Esophagus muscularis mucosa (tissue), 4 donors: ENCODE data around the gene MYH6. TPM values are rescaled to one million over a fixed set of nuclear protein-coding genes. Genes with fewer than 3 reads are reported as not detected.
"Not testable (repeated sequence)": the region's sequence is repeated elsewhere in the genome, so short reads cannot be mapped to it uniquely, and the experiment has no call there.

Source experiments
- DNase-seq: peaks from one replicate; pipeline ENCODE4 v3.0.0-alpha.2; 2017; ENCODE audit errors: extremely low spot score
- H3K27ac ChIP-seq, 4 donors: fragments of 200-600 bp; sonication (generic); replicated peaks in 1 of 4; 1 replicate in 3 of 4; 2 replicates in 1 of 4; pipeline ENCODE4 v1.5.1; 2016 to 2019; ENCODE audit warnings: mild to moderate bottlenecking in 1 of 4
- H3K27me3 ChIP-seq, 4 donors: fragments of 200-600 bp; sonication (generic); one replicate each; pipeline versions ENCODE4 v1.5.1 to v1.6.0; 2016 to 2019
- H3K36me3 ChIP-seq, 4 donors: fragments of 200-600 bp; sonication (generic); one replicate each; pipeline ENCODE4 v1.5.1; 2016 to 2019
- H3K4me1 ChIP-seq, 4 donors: fragments of 200-600 bp; sonication (generic); one replicate each; pipeline ENCODE4 v1.5.1; 2016 to 2019
- H3K4me3 ChIP-seq, 4 donors: fragments of 200-600 bp; sonication (generic); 1 replicate in 2 of 4; 2 replicates in 2 of 4; pipeline ENCODE4 v1.5.1; 2016 to 2019; ENCODE audit warnings: mild to moderate bottlenecking in 4 of 4, moderate library complexity in 1 of 4
- H3K9me3 ChIP-seq, 4 donors: fragments of 200-600 bp; sonication (generic); 1 replicate in 3 of 4; 2 replicates in 1 of 4; pipeline ENCODE4 v1.5.1; 2016 to 2019
- CTCF ChIP-seq, 3 experiments: fragments of 200-600 bp in 2 of 3; fragments of 450-650 bp in 1 of 3; sonication (generic) in 2 of 3; IDR thresholded peaks; one replicate each; pipeline ENCODE4 v1.5.1; 2017 to 2019; ENCODE audit warnings: antibody characterized with exemption in 3 of 3, mild to moderate bottlenecking in 2 of 3, moderate library complexity in 1 of 3
- EP300 ChIP-seq: sonication (generic); formaldehyde crosslinking; IDR thresholded peaks from one replicate; pipeline ENCODE4 v1.6.1; 2017; ENCODE audit warnings: antibody characterized with exemption
- POLR2A ChIP-seq: fragments of 450-650 bp; IDR thresholded peaks from one replicate; pipeline ENCODE4 v1.6.1; 2017; ENCODE audit warnings: antibody characterized with exemption, moderate library complexity, mild to moderate bottlenecking, low read depth
- POLR2AphosphoS5 ChIP-seq, 2 donors: sonication (generic); formaldehyde crosslinking; IDR thresholded peaks; one replicate each; pipeline ENCODE4 v1.6.1; 2017; ENCODE audit warnings: antibody characterized with exemption in 2 of 2
- WGBS: methylation state at CpG from one replicate; pipeline ENCODE4 v1.1.5; 2018; 5-methylcytosine and 5-hydroxymethylcytosine counted together
- intact Hi-C: fragments of 100-400 bp; cut with DNase I; formaldehyde crosslinking; loops from one replicate; pipeline ENCODE4 v1.15.1; 2023
- total RNA-seq, 4 donors: library from RNA; depleted of rRNA; stranded (reverse); fragments of >200 nt; gene quantifications; one replicate each; pipeline versions ENCODE4 v1.1.0 to v1.2.1, GENCODE V29; 2016

MYH6 gene
- under 1 TPM in 3 of 4 donors, not detected in 1; under 0.01 to 0.06 (median under 0.01) TPM for total RNA-seq

- Histone ChIP-seq H3K4me3 (no peak within 1 kb of the TSS), H3K27me3 (peaks cover 0 to 14% (median 0%) of the 10 kb centered on the region in 4 donors), H3K4me1 (peaks cover 0 to 6% (median 0%) of the 10 kb centered on the region in 4 donors), H3K9me3 (no peaks in the 10 kb centered on the region), H3K36me3 (peaks cover 0 to 50% (median 0%) of the 10 kb centered on the region in 4 donors), H3K27ac (no peak within 1 kb of the TSS)
- intact Hi-C loops, result no loop called here
- DNase-seq, result no peak
- 84% methylated on average over 14 of the region's 15 CpGs for WGBS
- TF ChIP-seq POLR2A (no peak), POLR2AphosphoS5 (IDR thresholded peaks at IDR 0.05) (no peak), EP300 (no peak), CTCF (IDR thresholded peaks at IDR 0.05) (no peak)
These were observed at the start of gene MYH6 for GRCh38 chr14:23407516-23408306. MYH6 (minus strand) TSS chr14:23408273; CDS start chr14:23407223, 1,050 bp downstream.

DNA sequence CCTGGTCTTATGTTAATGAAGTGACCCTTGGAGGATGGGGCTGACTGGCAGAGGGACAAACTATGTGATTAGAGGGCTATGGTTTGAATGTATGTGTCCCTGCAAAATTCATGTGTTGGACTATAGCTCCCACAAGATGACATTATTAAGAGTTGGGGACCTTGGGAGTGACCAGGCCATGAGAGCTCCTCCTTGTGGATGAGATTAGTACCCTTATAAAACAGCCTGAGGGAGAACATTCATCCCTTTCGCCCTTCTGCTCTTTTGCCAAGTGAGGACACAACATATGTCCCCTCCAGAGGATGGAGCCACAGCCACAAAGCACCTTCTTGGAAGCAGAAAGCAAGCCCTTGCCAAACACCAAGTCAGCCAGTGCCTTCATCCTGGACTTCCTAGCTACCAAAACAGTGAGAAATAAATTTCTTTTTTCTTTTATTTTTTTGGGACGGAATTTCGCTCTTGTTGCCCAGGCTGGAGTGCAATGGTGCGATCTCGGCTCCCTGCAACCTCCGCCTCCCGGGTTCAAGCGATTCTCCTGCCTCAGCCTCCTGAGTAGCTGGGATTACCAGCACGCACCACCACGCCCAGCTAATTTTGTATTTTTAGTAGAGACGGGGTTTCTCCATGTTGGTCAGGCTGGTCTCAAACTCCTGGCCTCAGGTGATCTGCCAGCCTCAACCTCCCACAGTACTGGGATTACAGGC is 49.0 kb upstream of the MYH6 start:
- 89% methylated on average over 11 of the region's 11 CpGs for WGBS
- H3K9me3 ChIP-seq, H3K27ac ChIP-seq, H3K36me3 ChIP-seq, H3K4me3 ChIP-seq, H3K4me1 ChIP-seq, DNase-seq, intact Hi-C loops: not testable (repeated sequence)
- peaks cover 0 to 31% (median 0%) of the 10 kb centered on the region in 4 donors for H3K27me3 ChIP-seq

DNA sequence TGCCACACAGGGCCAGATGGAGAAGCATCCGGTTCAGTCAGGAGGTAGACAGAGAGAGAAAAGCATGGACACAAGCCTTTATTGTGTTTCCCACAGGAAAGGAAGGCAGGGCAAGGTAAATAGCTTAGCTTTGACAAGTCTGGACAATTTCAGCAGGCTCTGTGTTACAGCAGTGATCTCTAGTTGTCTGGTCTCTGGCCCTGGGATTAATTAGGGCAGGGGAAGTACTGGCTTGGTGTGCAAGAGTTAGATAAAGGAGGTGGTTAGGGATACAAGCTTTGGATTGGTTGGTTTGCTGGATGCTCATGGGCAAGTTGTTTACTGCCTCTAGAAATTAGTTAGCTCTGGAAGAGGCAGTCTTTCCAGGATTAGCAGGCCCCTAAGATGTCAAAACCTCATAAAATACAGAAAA is 46.4 kb upstream of the MYH6 start:
- Histone ChIP-seq H3K27me3 (peaks cover 0 to 38% (median 0%) of the 10 kb centered on the region in 4 donors), H3K4me1 (no peaks in the 10 kb centered on the region), H3K36me3 (no peaks in the 10 kb centered on the region), H3K9me3 (no peaks in the 10 kb centered on the region), H3K27ac (no peak overlapping the region), H3K4me3 (no peak overlapping the region)
- 35% methylated on average over 1 of the region's 1 CpG for WGBS
- intact Hi-C loops, result no loop called here
- TF ChIP-seq POLR2AphosphoS5 (IDR thresholded peaks at IDR 0.05) (no peak), CTCF (IDR thresholded peaks at IDR 0.05) (no peak), EP300 (no peak), POLR2A (no peak)
- no peak for DNase-seq

GRCh38 chr14:23452237-23452636 is 44.2 kb upstream of the MYH6 start:
- Histone ChIP-seq H3K4me3 (no peak overlapping the region), H3K36me3 (no peaks in the 10 kb centered on the region), H3K27ac (no peak overlapping the region), H3K4me1 (no peaks in the 10 kb centered on the region), H3K27me3 (peaks cover 0 to 30% (median 0%) of the 10 kb centered on the region in 4 donors), H3K9me3 (no peaks in the 10 kb centered on the region)
- TF ChIP-seq CTCF (IDR thresholded peaks at IDR 0.05) (no peak), POLR2A (no peak), EP300 (no peak), POLR2AphosphoS5 (IDR thresholded peaks at IDR 0.05) (no peak)
- WGBS, result 86% methylated on average over 2 of the region's 2 CpGs
- no peak for DNase-seq
- intact Hi-C loops, result no loop called here

DNA sequence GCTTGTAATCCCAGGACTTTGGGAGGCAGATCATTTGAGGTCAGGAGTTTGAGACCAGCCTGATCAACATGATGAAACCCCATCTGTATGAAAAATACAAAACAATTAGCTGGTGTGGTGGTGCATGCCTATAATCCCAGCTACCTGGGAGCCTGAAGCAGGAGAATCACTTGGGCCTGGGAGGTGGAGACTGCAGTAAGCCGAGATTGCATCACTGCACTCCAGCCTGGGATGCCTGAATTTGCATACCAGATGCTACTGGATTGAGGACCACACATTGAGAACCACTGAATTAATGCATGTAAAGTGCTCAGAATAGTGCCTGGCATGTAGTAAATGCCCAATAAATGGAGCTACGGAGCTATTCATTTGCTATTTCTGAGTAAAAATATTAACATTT is 42.3 kb upstream of the MYH6 start:
- intact Hi-C loops, result no loop called here
- 61% methylated on average over 2 of the region's 2 CpGs for WGBS
- H3K9me3 ChIP-seq, result no peaks in the 10 kb centered on the region

More for the DNA sequence above, 42.3 kb upstream of the MYH6 start:
- Histone ChIP-seq H3K4me3 (no peak overlapping the region), H3K27ac (no peak overlapping the region), H3K4me1 (peaks cover 0 to 4% (median 0%) of the 10 kb centered on the region in 4 donors), H3K27me3 (peaks cover 0 to 24% (median 0%) of the 10 kb centered on the region in 4 donors), H3K36me3 (no peaks in the 10 kb centered on the region)
- TF ChIP-seq EP300 (no peak), CTCF (IDR thresholded peaks at IDR 0.05) (no peak), POLR2A (no peak)
- no peak for DNase-seq
